ENCODE results near the gene CPLX1.

- TF ChIP-seq CTCF (conservative IDR thresholded peaks at IDR 0.05 in 1 of 2, IDR thresholded peaks at IDR 0.05 in 1 of 2; ENCODE audit: low read depth in 1 of 2, low read length in 2 of 2) (no peak), EZH2 (IDR thresholded peaks at IDR 0.05; ENCODE audit: low read length, missing control alignments) (no peak)
Measured at GRCh38 chr4:769511-769910, 56.4 kb downstream of the CPLX1 start.
